ENCODE data around the gene CACNA1D.

Gene CACNA1D

GRCh38 chr3:53489386-53489785, 5.0 kb upstream of the CACNA1D start:
- H3K27me3 Mint-ChIP-seq = peaks cover 18% of the 10 kb centered on the region
- H3K36me3 Mint-ChIP-seq = no peaks in the 10 kb centered on the region
- no peak overlapping the region for H3K27ac Mint-ChIP-seq
- peaks cover 3% of the 10 kb centered on the region for H3K4me1 Mint-ChIP-seq
- H3K4me3 Mint-ChIP-seq = no peak overlapping the region
- no peaks in the 10 kb centered on the region for H3K9me3 Mint-ChIP-seq

GRCh38 chr3:53489787-53490458, 4.5 kb upstream of the CACNA1D start:
- H3K4me3 Mint-ChIP-seq = no peak overlapping the region
- H3K9me3 Mint-ChIP-seq = no peaks in the 10 kb centered on the region
- H3K27me3 Mint-ChIP-seq = peaks cover 18% of the 10 kb centered on the region
- peaks cover 3% of the 10 kb centered on the region for H3K4me1 Mint-ChIP-seq
- no peak overlapping the region for H3K27ac Mint-ChIP-seq
- no peaks in the 10 kb centered on the region for H3K36me3 Mint-ChIP-seq

- Mint-ChIP-seq H3K4me3 (no peak overlapping the region), H3K36me3 (no peaks in the 10 kb centered on the region), H3K9me3 (no peaks in the 10 kb centered on the region), H3K4me1 (peaks cover 3% of the 10 kb centered on the region), H3K27me3 (peaks cover 16% of the 10 kb centered on the region), H3K27ac (no peak overlapping the region)
Measured at GRCh38 chr3:53490459-53490968, 3.9 kb upstream of the CACNA1D start.

GRCh38 chr3:53491276-53491675, 3.1 kb upstream of the CACNA1D start:
- no peaks in the 10 kb centered on the region for H3K9me3 Mint-ChIP-seq
- H3K4me3 Mint-ChIP-seq = no peak overlapping the region
- peaks cover 4% of the 10 kb centered on the region for H3K4me1 Mint-ChIP-seq
- H3K36me3 Mint-ChIP-seq = no peaks in the 10 kb centered on the region
- H3K27ac Mint-ChIP-seq = no peak overlapping the region
- peaks cover 20% of the 10 kb centered on the region for H3K27me3 Mint-ChIP-seq

- H3K27me3 Mint-ChIP-seq = peaks cover 34% of the 10 kb centered on the region
- H3K9me3 Mint-ChIP-seq = no peaks in the 10 kb centered on the region
- H3K27ac Mint-ChIP-seq = no peak overlapping the region
- no peaks in the 10 kb centered on the region for H3K36me3 Mint-ChIP-seq
- peaks cover 4% of the 10 kb centered on the region for H3K4me1 Mint-ChIP-seq
- peak overlapping the region; percentile 70 for H3K4me3 Mint-ChIP-seq
Measured at GRCh38 chr3:53493595-53493962, 832 bp upstream of the CACNA1D start.

- Mint-ChIP-seq H3K27ac (no peak overlapping the region), H3K4me3 (peak overlapping the region; percentile 34), H3K9me3 (no peaks in the 10 kb centered on the region), H3K27me3 (peaks cover 40% of the 10 kb centered on the region), H3K36me3 (no peaks in the 10 kb centered on the region), H3K4me1 (peaks cover 4% of the 10 kb centered on the region)
Measured at GRCh38 chr3:53495146-53495519, 722 bp downstream of the CACNA1D start.

GRCh38 chr3:53495520-53496391, 1.3 kb downstream of the CACNA1D start:
- H3K36me3 Mint-ChIP-seq = no peaks in the 10 kb centered on the region
- no peaks in the 10 kb centered on the region for H3K9me3 Mint-ChIP-seq
- peaks cover 37% of the 10 kb centered on the region for H3K27me3 Mint-ChIP-seq
- H3K27ac Mint-ChIP-seq = no peak overlapping the region
- peak overlapping the region; percentile 60 for H3K4me3 Mint-ChIP-seq
- peaks cover 4% of the 10 kb centered on the region for H3K4me1 Mint-ChIP-seq

- Mint-ChIP-seq H3K27ac (no peak overlapping the region), H3K4me3 (peak overlapping the region; percentile 60), H3K4me1 (peaks cover 4% of the 10 kb centered on the region), H3K9me3 (no peaks in the 10 kb centered on the region), H3K36me3 (no peaks in the 10 kb centered on the region), H3K27me3 (peaks cover 37% of the 10 kb centered on the region)
Measured at GRCh38 chr3:53496392-53496670, 1.9 kb downstream of the CACNA1D start.

GRCh38 chr3:53496984-53497383, 2.6 kb downstream of the CACNA1D start:
- H3K36me3 Mint-ChIP-seq = no peaks in the 10 kb centered on the region
- peaks cover 32% of the 10 kb centered on the region for H3K27me3 Mint-ChIP-seq
- H3K4me1 Mint-ChIP-seq = peaks cover 4% of the 10 kb centered on the region
- no peak overlapping the region for H3K4me3 Mint-ChIP-seq
- no peaks in the 10 kb centered on the region for H3K9me3 Mint-ChIP-seq
- no peak overlapping the region for H3K27ac Mint-ChIP-seq

- Mint-ChIP-seq H3K27ac (no peak overlapping the region), H3K36me3 (no peaks in the 10 kb centered on the region), H3K27me3 (peaks cover 27% of the 10 kb centered on the region), H3K4me1 (peaks cover 4% of the 10 kb centered on the region), H3K9me3 (no peaks in the 10 kb centered on the region), H3K4me3 (no peak overlapping the region)
Measured at GRCh38 chr3:53498806-53499641, 4.6 kb downstream of the CACNA1D start.

GRCh38 chr3:53500165-53500777, 5.9 kb downstream of the CACNA1D start:
- Mint-ChIP-seq H3K27ac (no peak overlapping the region), H3K9me3 (no peaks in the 10 kb centered on the region), H3K27me3 (peaks cover 29% of the 10 kb centered on the region), H3K4me1 (peaks cover 4% of the 10 kb centered on the region), H3K4me3 (no peak overlapping the region), H3K36me3 (no peaks in the 10 kb centered on the region)

- Mint-ChIP-seq H3K4me3 (no peak overlapping the region), H3K36me3 (no peaks in the 10 kb centered on the region), H3K9me3 (no peaks in the 10 kb centered on the region), H3K27ac (no peak overlapping the region), H3K4me1 (no peaks in the 10 kb centered on the region), H3K27me3 (peaks cover 25% of the 10 kb centered on the region)
Measured at GRCh38 chr3:53501178-53501577, 6.8 kb downstream of the CACNA1D start.

GRCh38 chr3:53502737-53503136, 8.3 kb downstream of the CACNA1D start:
- Mint-ChIP-seq H3K4me3 (no peak overlapping the region), H3K27me3 (peaks cover 13% of the 10 kb centered on the region), H3K36me3 (no peaks in the 10 kb centered on the region), H3K9me3 (no peaks in the 10 kb centered on the region), H3K4me1 (no peaks in the 10 kb centered on the region), H3K27ac (no peak overlapping the region)

GRCh38 chr3:53503195-53503594, 8.8 kb downstream of the CACNA1D start:
- no peak overlapping the region for H3K4me3 Mint-ChIP-seq
- H3K9me3 Mint-ChIP-seq = no peaks in the 10 kb centered on the region
- H3K36me3 Mint-ChIP-seq = no peaks in the 10 kb centered on the region
- H3K4me1 Mint-ChIP-seq = no peaks in the 10 kb centered on the region
- H3K27me3 Mint-ChIP-seq = peaks cover 12% of the 10 kb centered on the region
- H3K27ac Mint-ChIP-seq = no peak overlapping the region

GRCh38 chr3:53506110-53506762, 11.8 kb downstream of the CACNA1D start:
- Mint-ChIP-seq H3K27me3 (peaks cover 10% of the 10 kb centered on the region), H3K27ac (no peak overlapping the region), H3K4me3 (no peak overlapping the region), H3K9me3 (no peaks in the 10 kb centered on the region), H3K4me1 (no peaks in the 10 kb centered on the region), H3K36me3 (no peaks in the 10 kb centered on the region)

Measured in activated naive CD4-positive, alpha-beta T cell treated with anti-CD3 and anti-CD28 coated beads, Interleukin-2, amount 50 U/mL, for 24 hours (primary cell).